ENCODE data around the gene CMKLR1.

CMKLR1 gene

GRCh38 chr12:108356835-108357806 lies 18.0 kb upstream of the CMKLR1 start:
- Histone ChIP-seq H3K27me3 (ENCODE audit: insufficient read depth, poor library complexity, severe bottlenecking) (no peaks in the 10 kb centered on the region), H3K4me3 (replicated peaks; ENCODE audit: insufficient read depth, low read length) (no peak overlapping the region), H3K27ac (replicated peaks) (no peak overlapping the region)
- TF ChIP-seq GABPA (IDR thresholded peaks at IDR 0.05; ENCODE audit: low read depth), result no peak
- TF ChIP-seq, protein P1, sequence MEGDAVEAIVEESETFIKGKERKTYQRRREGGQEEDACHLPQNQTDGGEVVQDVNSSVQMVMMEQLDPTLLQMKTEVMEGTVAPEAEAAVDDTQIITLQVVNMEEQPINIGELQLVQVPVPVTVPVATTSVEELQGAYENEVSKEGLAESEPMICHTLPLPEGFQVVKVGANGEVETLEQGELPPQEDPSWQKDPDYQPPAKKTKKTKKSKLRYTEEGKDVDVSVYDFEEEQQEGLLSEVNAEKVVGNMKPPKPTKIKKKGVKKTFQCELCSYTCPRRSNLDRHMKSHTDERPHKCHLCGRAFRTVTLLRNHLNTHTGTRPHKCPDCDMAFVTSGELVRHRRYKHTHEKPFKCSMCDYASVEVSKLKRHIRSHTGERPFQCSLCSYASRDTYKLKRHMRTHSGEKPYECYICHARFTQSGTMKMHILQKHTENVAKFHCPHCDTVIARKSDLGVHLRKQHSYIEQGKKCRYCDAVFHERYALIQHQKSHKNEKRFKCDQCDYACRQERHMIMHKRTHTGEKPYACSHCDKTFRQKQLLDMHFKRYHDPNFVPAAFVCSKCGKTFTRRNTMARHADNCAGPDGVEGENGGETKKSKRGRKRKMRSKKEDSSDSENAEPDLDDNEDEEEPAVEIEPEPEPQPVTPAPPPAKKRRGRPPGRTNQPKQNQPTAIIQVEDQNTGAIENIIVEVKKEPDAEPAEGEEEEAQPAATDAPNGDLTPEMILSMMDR (IDR thresholded peaks at IDR 0.05; ENCODE audit: insufficient read depth, low read length), result no peak
- TF ChIP-seq REST (IDR thresholded peaks at IDR 0.05; ENCODE audit: insufficient replicate concordance, low read depth), result no peak
- TF ChIP-seq POLR2AphosphoS5 (IDR thresholded peaks at IDR 0.05; ENCODE audit: low read depth), result no peak
- TF ChIP-seq SPI1 (IDR thresholded peaks at IDR 0.05; ENCODE audit: borderline replicate concordance, low read depth), result no peak
- no peak for DNase-seq (ENCODE audit: low read depth in 1 of 2, low spot score in 1 of 2)

DNA sequence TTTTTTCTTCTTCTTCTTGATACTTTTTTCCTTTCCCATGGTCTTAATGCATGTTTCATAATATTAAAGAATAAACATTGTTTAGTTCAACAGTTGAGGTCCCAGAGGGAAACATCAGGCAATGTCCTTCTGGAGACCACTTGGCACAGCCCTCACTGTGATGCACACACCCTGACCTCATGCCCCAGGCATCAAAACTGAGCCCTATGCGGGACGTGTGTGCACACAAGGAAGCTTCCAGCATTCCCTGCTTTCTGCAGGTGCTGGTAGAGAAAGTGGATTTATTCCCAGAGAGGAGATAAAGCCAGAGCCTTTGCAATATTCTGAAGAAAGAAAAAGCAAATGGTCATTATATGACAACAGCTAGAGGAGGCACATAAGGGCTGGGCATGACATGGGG lies 16.0 kb upstream of the CMKLR1 start:
- H3K4me3 ChIP-seq (replicated peaks; ENCODE audit: insufficient read depth, low read length), result no peak overlapping the region
- TF ChIP-seq REST (IDR thresholded peaks at IDR 0.05; ENCODE audit: insufficient replicate concordance, low read depth) (no peak), SPI1 (IDR thresholded peaks at IDR 0.05; ENCODE audit: borderline replicate concordance, low read depth) (no peak), POLR2AphosphoS5 (IDR thresholded peaks at IDR 0.05; ENCODE audit: low read depth) (no peak)
- TF ChIP-seq, protein P1 (IDR thresholded peaks at IDR 0.05; ENCODE audit: insufficient read depth, low read length), result no peak
- H3K27me3 ChIP-seq (ENCODE audit: insufficient read depth, poor library complexity, severe bottlenecking), result no peaks in the 10 kb centered on the region
- H3K27ac ChIP-seq (replicated peaks), result no peak overlapping the region
- DNase-seq (ENCODE audit: low read depth in 1 of 2, low spot score in 1 of 2), result no peak

- Histone ChIP-seq H3K4me3 (replicated peaks; ENCODE audit: insufficient read depth, low read length) (no peak overlapping the region), H3K27ac (replicated peaks) (no peak overlapping the region), H3K27me3 (ENCODE audit: insufficient read depth, poor library complexity, severe bottlenecking) (no peaks in the 10 kb centered on the region)
- DNase-seq (ENCODE audit: low read depth in 1 of 2, low spot score in 1 of 2), result no peak
- no peak for TF ChIP-seq REST (IDR thresholded peaks at IDR 0.05; ENCODE audit: insufficient replicate concordance, low read depth)
- no peak for TF ChIP-seq GABPA (IDR thresholded peaks at IDR 0.05; ENCODE audit: low read depth)
- no peak for TF ChIP-seq POLR2AphosphoS5 (IDR thresholded peaks at IDR 0.05; ENCODE audit: low read depth)
- no peak for TF ChIP-seq SPI1 (IDR thresholded peaks at IDR 0.05; ENCODE audit: borderline replicate concordance, low read depth)
- TF ChIP-seq, protein P1 (IDR thresholded peaks at IDR 0.05; ENCODE audit: insufficient read depth, low read length), result no peak
Observed at GRCh38 chr12:108352591-108352990, 13.5 kb upstream of the CMKLR1 start.
